ENCODE measurements around the gene PON2.
"Not testable (repeated sequence)": the region's sequence is repeated elsewhere in the genome, so short reads cannot be mapped to it uniquely, and the experiment has no call there.

PON2 gene

DNA sequence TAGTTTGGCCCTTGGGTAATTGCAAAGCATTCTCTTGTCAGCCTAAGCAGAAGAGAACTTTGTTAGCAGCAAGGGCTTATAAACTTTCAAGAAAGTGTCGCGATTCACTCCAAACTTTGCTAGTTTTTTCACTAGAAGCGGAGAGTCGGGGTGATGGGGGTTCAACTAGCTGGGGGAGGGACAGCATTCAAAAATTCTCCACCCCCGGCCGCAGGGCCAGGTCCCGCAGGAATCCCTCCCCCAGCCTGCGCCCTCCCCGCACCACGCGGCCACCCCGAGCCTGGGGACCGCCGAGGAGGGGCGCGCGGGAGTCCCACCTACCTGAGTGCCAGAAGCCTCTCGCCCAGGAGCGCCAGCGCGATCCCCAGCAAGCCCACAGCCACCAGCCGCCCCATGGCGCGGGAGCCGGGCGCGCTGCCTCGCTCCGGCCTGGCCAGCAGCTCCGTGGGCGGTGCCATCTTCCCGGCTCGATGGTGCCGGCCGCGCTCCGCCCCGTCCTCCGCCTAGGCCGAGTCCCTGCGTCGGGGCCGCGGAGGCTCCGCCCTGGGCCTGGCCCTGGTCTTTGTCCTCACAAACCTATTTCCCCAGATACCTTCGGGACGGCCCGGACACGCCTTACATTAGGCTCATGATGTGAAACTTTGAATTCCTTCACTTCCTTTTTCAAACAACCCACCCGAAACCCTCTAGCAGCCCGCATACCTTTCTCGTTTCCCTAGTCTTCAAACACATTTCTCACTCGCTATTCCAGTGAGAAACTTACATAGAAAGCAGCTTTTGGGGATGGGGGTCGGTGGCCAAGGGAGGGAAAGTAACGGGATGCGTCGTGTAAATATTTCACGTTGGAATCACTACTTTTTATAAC, at the start of gene PON2:
TSS of gene PON2 (minus strand) at position 472 of the 865 bp plus-strand sequence. CDS start at position 395, 77 bp downstream.
- peak; percentile 86 for DNase-seq

GRCh38 chr7:95482424-95482823, 47.6 kb upstream of the PON2 start:
- DNase-seq: no peak

DNA sequence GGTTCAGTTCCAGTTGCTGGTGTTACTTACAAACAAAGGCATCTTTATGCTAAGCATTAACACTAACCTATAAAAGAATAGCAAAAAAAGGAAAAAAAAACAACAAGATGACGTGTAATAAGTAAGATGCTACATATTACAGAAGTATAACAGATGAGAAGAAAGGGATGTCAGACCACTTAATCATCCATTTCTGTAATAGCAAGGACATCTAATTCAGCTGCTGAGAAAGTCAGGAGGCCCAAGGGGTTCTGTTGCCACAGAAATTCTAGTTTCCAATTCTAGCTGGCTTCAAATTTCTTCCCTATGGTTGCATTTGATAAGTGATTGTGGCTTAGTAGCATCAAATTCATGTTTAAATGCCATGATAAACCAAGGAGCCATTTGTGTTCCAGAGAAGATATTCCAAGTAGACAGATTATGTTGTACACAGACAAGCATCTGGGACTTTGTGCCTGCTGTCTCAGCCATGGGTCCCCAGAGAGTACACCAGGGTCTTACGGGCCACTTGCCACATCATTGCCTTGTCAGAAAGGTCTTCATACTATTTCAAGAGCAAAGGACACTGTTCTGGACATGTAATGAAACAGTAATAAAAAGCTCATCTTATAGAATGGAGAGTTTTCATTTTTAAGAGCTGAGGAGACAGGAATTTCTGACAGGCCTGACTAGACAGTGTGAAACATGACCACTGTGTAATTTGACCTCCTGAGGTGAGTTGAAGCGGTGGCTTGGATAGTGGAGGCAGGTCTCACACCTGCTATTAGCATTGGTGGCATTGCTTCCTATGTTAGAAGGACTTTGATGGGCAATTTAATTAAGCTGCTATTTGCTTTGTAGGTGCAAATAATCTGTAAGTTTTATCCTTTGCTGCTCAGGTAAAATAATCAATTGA, 46.7 kb upstream of the PON2 start:
- DNase-seq: peak; percentile 46

DNA sequence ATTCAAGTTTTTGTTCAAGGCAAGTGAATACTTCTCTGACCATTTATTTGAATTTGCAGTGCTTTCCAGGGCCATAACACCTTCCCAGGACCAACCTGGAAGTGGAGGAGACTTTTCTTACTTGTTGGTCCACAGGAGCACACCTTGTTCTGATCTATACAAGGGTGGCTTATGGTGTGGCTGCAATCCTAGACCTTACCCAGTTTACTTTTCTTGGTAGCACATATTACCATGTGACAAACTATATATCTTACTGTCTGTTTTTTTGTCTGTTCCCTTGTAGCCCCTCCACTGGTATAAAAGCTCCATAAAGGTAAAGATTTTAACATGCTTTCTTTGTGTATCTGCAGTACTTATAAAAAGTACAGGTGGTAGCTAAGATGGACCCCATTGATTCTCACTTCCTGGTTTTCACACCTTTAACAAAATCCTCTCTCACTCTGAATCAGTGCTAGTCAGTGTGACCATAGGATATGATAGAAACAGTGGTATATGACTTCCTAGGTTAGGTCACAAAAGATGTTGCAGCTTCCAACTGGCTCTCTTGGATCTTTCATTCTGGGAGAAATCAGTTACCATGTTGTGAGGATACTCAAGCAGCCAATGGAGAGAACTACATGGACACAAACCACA, 45.3 kb upstream of the PON2 start:
- no peak for DNase-seq

GRCh38 chr7:95478272-95479037, 43.6 kb upstream of the PON2 start:
- peak; percentile 74 for DNase-seq

DNA sequence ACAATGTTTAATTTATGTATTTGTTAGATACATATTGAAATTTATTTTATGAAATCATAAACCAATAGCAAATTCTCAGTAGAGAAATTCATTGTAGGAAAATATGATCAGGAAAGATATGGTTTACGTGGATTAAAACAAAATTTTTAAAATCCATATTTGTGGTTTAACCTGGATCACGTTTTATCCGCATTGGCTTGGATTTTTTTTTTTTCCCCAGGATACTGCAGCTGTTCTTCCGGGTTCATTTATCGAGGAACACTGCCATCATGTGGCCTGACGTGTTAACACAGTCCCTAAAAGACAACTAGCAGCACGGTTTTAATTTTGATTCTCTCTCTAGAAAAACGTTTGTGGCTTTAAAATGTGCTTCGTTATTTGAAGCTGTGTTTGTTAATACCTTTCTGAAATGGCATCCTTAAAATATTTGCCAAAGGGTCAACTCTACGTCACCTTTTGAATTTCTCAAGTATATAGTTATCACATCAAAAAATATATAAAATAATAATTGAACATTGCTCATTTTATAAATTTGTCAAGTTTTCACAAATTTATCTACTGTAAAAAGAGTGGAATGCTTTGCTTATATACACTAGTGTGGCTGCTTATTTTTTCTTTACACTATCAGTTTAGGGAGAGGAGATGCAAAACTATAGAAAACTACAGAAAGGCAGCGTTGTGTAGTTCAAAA, 42.2 kb upstream of the PON2 start:
- DNase-seq: peak; percentile 80

DNA sequence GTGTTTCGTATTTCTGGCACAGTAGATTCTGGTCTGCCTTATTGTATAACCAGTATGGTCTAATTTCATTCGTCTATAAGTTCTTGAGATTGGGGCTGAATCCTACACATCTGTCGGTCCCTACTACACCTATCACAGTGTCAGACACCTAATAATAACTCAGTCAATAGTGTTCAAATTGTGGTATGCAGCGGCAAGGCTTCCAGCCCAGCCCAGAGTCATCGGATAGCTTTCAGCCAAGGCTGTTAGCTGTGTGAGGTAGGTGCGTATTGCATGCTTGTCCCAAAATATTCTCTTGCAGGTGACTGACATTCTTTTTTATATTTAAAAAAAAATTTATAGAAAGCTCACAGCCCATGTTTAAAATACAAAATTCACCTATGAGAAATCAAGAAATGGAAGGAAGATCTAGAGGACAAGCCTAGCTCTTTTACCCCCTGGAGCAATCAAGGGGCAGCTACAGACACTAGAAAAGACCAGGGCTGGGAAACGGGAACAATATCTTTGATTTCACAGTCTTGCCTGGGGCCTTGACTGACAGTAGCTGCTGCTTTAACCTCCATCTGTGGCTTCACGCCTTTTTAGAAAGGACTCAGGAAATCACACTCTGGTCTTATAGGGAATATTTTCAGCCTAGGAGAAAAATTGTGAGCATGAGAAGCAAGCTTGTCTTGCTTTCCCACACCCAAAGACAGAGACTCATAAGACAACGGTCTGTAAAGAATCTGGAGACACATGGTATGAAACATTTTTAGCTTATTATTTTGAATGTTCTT, 41.4 kb upstream of the PON2 start:
- DNase-seq: peak; percentile 51

DNA sequence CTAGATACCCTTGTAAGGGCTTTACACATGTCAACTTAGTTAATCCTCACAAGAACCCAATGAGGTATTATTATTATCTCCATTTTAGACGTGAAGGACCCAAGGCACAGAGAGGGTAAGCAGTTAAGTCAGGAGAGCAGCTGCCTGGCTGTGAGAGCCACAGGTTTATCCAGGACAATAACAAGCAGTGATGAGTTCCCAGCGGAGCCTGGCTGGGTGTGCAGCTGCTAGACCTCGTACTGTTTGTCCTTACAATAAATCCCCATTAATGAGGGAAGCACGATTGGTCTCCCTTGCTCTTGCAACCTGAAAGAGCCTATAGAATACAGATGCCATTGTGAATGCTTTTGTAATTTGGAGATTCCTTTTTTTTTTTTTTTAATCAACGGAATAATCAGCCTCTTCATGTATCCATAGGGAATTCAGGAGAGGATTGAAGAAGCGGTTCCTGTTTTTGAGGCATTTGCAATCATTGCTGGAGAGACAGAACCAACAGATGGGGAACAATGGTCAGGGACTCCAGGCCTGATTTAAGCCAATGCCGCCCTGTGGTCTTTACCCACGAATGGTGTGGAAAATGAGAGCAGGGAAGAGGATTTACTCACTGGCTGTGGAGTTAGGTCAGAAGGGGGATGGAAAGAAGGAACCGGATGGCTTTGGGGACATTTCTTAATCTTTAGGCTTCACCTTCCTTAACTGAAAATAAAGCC, 38.6 kb upstream of the PON2 start:
- DNase-seq: peak; percentile 95

- DNase-seq: peak; percentile 42
Measured at GRCh38 chr7:95472581-95473161, 37.8 kb upstream of the PON2 start.

DNA sequence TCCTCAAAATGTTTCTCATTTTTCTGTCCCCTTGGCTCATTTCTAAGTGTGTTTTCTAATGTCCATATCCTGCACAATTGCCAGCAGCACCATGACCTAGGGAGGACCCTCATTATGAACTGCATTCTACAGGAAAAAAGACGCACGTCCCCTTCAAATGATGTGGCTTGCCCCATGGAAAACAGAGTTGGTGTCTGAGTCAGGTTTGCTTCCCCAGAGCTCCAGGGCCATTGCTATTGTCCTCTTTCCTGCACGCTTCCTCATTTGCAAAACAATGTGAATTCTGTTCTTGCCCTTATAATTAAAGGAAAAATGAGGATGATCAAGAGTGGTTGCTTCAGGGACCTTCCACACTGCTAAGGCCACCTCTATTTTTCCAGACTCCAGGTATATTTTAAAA, 36.2 kb upstream of the PON2 start:
- DNase-seq: peak; percentile 62

DNA sequence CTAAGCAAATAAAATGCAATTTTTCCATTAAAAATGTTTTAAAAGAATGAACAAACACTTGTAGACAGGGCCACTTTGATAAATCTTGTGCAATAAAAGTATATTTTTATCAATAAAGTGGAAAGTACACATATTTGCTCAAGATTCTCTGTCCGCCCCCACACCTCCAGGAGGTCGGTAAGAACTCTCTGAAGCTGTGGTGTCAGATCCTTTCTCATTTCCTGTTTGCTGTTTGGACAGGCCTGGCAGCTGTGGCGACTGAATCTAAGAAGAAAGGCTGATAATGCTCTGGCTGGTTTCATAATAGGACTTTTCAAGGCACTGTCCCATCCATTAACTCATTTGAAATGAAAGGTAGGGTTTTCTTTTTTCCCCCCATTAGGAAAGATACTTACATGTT, 35.6 kb upstream of the PON2 start:
- DNase-seq: peak; percentile 94

- DNase-seq: peak; percentile 97
Measured at GRCh38 chr7:95469848-95470247, 35.0 kb upstream of the PON2 start.

DNA sequence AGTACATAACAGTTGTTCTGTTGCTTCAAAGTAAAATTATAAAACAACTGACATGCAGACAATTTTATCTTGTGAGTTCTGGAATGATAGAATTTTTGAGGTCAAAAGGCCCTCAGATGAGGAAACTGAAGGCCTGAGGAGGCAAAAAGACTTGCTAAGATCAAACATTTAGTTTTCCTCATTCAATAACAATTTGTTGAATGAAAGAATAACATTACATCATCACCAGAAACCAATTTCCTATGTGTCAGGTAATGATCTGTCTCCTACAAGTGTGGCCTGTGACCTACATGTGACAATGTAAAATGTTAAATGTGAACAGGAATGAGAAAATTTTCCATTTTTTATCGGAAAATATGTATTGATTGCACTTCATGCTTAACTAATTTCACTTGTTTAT, 34.4 kb upstream of the PON2 start:
- peak; percentile 23 for DNase-seq

DNA sequence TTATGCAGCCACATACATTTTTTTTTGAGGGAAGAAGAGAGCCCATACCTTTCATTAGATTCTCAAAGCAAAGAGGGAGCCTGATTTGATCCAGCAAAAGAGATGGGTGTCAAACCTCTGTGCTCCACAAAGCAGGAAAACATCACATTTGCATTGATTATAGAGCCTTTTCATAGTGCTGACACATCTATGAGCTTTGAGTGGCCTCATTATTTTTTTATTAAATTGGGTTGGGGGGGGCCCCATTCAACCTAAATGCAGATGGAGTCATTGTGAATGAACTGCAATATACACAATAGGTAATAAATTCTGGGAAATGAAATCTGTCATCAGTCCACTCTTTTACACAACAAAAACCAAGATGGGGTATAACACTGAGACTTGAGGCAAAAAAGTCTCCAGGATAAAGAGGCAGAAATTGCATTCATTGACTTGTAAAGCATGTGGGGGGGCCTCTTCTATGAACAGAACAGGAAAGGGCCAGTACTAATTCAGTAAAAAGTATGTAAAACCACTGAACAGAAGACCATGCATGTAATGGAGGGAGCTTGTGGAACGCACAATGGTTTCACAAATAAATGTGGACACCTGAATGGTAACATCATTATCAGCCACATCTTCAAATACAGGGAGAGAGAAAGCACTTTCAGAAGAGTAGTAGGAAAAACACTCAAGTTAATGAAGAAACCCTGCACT, 33.2 kb upstream of the PON2 start:
- DNase-seq: no peak

- not testable (repeated sequence) for DNase-seq
Measured at GRCh38 chr7:95460653-95461052, 25.8 kb upstream of the PON2 start.

GRCh38 chr7:95457947-95458346, 23.1 kb upstream of the PON2 start:
- DNase-seq: no peak

DNA sequence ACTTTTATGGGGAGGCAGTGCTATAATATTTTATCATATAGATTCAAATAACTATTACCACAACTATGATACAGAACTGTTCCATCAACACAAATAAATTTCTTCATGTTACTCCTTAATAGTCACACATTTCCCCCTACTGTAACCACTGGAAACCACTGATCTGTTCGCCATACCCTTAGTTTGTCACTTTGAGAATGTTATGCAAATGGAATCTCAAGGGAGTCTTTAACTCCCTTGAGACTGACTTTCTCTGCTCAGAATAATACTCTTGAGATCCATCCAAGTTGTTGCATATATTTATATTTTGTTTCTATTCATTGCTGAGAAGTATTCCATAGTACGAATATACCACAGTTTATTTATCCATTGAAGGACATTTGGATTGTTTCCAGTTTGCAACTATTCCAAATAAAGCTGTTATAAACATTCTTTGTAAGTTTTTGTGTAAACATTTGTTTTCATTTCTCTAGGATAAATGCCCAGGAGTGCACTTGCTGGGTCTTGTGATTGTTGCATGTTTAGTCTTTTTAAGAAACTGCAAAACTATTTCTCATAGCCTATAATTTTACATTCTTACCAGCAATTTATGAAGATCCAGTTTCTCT, 19.7 kb upstream of the PON2 start:
- DNase-seq: no peak

GRCh38 chr7:95446618-95447017, 11.8 kb upstream of the PON2 start:
- DNase-seq: no peak

- DNase-seq: no peak
Measured at GRCh38 chr7:95444796-95445195, 10.0 kb upstream of the PON2 start.
